GM21423 (cell line): ENCODE results near the gene TMEM25.
A peak's percentile ranks its signal among the peaks of the same experiment; 100 is the strongest.
"Not testable (repeated sequence)": the region's sequence is repeated elsewhere in the genome, so short reads cannot be mapped to it uniquely, and the experiment has no call there.

Experiments
- ATAC-seq: cut with Tn5 transposase; IDR thresholded peaks from one replicate; pipeline ENCODE4 v1.9.1; 2021; ENCODE audit warnings: mild to moderate bottlenecking, moderate library complexity; ENCODE audit not compliant: unreplicated experiment

TMEM25 gene

DNA sequence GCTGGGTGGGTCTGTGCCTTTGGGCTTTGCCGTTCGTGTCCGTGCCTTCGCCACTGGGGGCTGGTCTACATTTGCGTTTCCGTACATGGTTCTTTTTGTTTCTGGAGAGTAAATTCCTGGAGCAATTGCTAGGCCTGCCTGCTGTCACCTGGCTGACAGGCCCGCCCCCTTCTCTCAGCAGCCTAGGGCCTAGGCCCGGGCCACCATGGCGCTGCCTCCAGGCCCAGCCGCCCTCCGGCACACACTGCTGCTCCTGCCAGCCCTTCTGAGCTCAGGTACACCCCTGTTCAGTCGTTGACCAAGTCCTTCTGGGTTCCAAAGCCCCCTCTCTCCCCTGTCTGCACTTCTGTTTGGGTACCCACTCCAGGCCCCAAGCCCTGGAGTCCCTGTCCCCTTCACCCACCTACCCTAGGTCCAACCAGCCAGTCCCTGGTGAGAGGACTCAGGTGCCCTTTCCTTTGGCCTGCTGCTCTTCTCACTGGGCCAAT is 649 bp downstream of the TMEM25 start:
- no peak for ATAC-seq

DNA sequence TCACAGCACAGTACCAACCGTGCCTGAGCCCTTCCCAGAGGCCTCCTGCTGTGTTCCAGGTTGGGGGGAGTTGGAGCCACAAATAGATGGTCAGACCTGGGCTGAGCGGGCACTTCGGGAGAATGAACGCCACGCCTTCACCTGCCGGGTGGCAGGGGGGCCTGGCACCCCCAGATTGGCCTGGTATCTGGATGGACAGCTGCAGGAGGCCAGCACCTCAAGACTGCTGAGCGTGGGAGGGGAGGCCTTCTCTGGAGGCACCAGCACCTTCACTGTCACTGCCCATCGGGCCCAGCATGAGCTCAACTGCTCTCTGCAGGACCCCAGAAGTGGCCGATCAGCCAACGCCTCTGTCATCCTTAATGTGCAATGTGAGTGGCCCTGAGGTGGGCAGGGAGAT is 1.1 kb downstream of the TMEM25 start:
- no peak for ATAC-seq

DNA sequence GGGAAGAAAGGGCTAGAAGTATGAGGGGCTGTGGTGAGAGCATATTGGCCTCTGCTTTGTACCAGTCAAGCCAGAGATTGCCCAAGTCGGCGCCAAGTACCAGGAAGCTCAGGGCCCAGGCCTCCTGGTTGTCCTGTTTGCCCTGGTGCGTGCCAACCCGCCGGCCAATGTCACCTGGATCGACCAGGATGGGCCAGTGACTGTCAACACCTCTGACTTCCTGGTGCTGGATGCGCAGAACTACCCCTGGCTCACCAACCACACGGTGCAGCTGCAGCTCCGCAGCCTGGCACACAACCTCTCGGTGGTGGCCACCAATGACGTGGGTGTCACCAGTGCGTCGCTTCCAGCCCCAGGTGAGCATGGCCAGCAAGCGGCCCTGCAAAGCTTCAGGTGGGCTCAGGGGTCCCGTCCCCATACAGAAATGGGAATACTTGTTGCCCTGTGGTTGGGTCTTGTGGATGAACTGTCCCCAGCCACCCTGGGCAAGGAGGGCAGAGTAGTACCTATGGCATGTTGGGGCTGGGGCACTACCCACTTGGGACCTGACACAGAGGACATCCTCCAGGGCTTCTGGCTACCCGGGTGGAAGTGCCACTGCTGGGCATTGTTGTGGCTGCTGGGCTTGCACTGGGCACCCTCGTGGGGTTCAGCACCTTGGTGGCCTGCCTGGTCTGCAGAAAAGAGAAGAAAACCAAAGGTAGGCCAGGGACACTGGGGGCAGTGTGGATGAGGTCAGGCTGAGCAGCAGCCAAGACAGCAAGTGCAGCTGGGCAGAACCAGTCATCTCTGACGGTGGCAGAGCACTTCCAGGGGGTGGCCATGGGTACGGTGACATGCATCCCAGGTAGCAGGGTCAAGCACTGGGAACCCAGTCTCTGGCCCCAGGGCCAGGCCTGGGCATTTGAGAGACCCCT is 2.1 kb downstream of the TMEM25 start:
- ATAC-seq: no peak

DNA sequence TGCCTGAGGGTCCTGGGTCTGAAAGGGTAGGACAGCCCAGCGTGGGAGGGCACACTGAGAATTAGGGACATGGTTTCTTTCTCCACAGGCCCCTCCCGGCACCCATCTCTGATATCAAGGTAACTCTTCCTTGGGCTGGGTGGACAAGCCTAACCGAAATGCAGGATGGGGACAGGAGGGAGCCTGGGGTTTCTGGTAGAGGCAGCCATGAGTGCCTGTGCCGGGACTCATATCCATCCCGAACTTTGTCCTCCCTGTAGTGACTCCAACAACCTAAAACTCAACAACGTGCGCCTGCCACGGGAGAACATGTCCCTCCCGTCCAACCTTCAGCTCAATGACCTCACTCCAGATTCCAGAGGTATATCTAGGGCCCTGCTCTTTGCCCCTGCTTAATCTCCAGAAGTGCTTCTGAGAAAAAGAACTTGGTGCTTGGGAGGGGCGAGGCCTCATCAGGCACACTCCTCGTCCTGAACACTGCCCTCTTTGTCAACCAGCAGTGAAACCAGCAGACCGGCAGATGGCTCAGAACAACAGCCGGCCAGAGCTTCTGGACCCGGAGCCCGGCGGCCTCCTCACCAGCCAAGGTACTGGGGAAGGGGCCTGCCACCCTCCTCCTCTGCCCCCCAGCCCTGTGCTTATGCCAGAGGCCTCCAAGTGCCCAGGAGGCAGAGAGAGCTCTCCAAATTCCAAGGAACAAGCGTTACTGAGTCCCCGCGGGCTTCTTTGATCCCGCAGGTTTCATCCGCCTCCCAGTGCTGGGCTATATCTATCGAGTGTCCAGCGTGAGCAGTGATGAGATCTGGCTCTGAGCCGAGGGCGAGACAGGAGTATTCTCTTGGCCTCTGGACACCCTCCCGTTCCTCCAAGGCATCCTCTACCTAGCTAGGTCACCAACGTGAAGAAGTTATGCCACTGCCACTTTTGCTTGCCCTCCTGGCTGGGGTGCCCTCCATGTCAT is 3.1 kb downstream of the TMEM25 start:
- ATAC-seq: no peak

DNA sequence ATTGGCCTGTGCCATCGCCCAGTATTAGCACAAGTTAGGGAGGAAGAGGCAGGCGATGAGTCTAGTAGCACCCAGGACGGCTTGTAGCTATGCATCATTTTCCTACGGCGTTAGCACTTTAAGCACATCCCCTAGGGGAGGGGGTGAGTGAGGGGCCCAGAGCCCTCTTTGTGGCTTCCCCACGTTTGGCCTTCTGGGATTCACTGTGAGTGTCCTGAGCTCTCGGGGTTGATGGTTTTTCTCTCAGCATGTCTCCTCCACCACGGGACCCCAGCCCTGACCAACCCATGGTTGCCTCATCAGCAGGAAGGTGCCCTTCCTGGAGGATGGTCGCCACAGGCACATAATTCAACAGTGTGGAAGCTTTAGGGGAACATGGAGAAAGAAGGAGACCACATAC is 4.3 kb downstream of the TMEM25 start:
- no peak for ATAC-seq

DNA sequence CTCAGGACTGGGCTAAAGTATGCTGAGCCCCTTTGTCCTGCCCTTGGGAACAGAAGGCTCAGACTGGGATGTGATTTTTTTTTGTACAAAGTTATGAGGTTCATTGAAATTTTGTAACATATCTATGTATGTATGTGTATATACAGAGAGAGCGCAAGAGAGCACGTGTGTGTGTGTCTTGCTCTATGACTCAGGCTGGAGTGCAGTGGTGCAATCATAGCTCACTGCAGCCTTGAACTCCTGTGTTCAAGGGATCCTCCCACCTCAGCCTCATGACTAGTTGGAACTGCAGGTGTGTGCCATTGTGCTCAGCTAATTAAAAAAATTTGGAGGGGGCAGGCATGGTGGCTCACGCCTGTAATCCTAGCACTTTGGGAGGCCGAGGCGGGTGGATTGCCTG is 5.7 kb downstream of the TMEM25 start:
- no peak for ATAC-seq

DNA sequence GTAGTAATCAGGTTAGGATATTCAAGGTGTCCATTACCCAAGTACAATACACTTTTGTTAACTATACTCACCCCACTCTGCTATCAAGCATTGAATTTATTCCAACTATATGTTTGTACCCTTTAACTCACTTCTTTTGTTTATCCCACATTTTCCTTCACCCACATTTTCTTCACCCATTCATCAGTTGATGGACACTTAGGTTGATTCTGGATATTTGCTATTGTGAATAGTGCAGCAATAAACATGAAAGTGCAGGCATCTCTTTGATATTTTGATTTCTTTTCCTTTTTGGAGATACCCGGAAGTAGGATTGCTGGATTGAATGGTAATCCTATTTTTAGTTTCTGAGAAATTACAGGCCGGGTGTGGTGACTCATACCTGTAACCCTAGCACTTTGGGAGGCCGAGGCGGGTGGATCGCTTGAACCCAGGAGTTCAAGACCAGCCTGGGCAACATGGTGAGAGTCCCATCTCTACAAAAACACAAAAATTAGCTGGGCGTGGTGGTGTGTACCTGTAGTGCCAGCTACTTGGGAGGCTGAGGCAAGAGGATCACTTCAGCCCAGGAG is 6.5 kb downstream of the TMEM25 start:
- no peak for ATAC-seq

DNA sequence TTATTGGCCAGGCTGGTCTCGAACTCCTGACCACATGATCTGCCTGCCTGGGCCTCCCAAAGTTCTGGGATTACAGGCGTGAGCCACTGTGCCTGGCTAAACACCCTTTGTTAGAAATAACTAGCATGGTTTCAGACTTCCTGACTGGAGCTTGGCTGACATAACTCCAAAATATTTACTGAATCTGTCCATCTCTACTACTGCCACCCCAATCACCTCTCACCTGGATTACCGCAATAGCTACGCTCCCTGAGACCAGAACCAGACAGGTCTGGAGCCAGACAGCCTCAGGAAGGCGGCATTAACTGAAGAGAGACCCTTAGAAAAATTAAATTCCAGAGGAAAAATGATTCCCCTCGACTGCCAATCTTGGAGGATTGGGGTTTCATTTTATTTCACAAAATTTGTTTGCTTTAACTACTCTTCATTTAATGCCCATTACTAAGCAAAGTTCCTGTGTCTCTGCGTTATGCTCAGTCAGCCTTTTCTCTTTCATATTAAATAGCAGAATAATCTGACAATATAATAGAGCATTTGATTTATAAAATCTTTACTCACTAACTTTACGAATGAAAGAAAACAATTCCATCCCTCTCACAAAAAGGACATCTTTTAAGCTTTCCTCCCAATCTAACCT is 13.1 kb downstream of the TMEM25 start:
- no peak for ATAC-seq

DNA sequence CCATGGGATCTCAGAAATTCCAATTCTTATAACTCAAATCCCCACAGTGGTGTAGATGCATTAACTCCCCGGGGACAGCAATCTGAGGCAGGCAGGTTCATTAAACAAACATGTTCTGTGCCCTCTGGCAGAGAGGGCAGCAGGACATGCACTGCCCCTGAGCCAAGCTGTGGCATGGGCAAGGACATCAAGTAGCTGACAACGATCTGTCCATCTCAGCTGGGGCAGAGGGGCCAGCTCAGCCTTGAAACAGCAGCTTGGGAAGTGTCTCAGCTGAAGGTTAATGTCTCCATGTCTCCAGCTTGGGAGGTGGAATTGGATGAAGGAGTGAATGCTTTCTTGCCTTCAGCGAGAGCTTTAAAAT is 13.6 kb downstream of the TMEM25 start:
- no peak for ATAC-seq

DNA sequence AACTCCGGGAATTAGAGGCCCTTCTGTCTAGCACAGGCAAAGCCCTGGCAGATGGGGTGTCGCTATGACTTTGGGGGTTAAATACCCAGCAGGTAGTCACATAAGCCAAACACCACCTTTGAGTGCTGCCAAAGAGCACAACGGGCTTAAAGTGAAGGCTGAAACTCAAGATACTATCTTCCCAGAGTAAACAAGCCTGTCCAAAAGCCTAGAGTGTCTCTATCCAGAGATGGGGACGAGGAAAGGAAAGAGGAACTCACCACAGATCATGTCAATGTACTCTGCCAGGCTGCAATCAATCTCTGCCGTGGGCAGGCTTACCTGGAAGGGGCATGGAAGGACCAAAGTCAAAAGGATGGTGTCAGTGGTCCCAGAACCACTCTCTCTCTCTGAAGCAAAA is 14.5 kb downstream of the TMEM25 start:
- ATAC-seq: no peak

DNA sequence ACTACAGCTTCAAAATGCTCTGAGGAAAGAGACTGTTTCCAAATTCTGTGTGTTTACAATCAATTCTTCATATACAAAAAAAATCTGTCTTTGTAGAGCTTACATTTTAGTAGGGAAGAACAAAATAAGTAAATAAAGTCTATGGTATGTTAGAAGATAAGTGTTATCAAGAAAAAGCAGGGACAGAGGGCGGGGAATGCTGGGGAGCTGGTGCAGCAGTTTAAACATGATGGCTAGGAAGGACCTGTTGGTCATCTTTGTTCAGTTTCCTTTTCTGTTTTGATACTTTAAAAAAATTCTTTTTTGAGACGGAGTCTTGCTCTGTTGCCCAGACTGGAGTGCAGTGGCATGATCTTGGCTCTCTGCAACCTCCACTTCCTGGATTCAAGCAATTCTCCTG is 16.1 kb downstream of the TMEM25 start:
- ATAC-seq: no peak

DNA sequence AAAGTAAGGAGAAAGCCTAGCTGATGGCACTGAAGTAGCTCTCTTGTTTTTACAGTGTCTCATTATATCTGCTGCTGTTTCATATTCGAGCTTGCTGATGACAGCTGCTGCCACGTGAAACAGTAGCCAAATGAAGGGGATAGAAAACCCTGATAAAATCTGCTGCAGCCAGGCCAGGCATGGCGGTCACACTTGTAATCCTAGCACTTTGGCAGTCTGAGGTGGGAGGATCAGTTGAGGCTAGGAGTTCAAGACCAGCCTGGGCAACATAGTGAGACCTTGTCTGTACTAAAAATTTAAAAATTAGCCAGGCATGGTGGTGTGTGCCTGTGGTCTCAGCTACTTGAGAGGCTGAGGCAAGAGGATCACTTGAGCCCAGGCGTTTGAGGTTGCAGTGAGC is 21.3 kb downstream of the TMEM25 start:
- no peak for ATAC-seq

DNA sequence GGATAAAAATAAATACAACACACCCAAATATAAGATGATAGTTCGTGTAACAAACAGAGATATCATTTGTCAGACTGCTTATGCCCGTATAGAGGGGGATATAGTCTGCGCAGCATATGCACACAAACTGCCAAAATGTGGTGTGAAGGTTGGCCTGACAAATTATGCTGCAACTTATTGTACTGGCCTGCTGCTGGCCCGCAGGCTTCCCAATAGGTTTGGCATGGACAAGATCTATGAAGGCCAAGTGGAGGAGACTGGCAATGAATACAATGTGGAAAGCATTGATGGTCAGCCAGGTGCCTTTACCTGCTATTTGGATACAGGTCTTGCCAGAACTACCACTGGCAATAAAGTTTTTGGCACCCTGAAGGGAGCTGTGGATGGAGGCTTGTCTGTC is 29.8 kb downstream of the TMEM25 start:
- ATAC-seq: no peak

DNA sequence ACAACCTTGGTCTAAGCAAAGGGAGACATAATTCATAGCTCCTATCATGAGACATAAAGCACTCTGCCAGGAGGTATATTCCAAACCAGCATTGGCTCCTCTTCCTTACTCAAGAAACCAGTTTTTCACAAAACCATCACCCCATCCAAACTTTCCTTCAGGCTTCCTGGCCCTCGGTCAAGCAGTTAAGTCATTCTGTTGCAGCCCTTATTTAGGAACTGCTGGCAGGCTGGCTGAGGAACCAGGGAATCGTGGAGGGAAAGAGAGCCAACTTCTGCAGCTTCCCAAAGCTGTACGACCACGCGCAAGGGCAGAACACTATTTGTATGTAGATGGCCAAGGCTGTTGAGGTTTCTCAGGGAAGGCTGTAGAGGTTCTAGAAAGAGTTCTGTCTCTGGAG is 34.1 kb downstream of the TMEM25 start:
- no peak for ATAC-seq

DNA sequence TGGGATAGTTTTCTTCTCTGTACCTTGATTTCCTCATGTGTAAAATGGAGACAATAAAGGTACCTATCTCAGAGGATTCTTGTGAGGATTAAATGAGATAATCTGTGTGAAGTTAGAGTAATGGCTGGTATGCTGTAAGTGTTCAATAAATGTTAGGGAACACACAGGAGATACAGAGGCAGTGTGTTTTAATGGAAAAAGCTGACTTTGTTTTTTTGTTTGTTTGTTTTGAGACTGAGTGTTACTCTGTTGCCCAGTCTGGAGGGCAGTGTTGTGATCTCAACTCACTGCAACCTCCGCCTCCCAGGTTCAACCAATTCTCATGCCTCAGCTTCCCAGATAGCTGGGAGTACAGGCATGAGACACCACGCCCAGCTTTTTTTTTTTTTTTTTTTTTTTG is 38.7 kb downstream of the TMEM25 start:
- ATAC-seq: no peak

DNA sequence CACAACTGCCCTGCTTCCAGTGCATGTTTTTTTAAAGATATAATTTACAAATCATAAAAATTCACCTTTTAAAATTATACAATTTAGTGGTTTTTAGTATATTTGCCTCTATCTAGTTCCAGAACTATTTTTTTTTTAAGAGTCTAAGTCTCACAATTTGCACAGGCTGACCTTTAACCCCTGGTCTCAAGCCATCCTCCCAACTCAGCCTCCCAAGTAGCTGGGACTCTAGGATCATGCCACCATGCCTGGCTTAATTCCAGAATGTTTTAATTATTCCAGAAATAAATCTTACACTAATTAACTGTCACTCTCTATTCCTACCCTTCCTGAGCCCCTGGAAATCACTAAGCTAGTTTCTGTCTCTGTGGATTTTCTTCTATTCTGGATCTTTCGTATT is 39.8 kb downstream of the TMEM25 start:
- no peak for ATAC-seq

DNA sequence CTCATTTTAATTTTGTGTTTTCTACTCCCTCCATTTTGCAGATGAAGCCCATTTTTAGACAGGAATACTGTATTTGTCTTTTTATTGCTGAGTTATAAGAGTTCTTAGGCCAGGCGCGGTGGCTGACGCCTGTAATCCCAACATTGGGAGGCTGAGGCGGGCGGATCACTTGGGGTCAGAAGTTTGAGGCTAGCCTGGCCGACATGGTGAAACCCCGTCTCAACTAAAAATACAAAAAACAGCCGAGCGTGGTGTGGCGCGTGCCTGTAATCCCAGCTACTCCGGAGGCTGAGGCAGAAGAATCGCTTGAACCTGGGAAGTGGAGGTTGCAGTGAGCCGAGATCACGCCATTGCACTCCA is 40.7 kb downstream of the TMEM25 start:
- ATAC-seq: not testable (repeated sequence)

DNA sequence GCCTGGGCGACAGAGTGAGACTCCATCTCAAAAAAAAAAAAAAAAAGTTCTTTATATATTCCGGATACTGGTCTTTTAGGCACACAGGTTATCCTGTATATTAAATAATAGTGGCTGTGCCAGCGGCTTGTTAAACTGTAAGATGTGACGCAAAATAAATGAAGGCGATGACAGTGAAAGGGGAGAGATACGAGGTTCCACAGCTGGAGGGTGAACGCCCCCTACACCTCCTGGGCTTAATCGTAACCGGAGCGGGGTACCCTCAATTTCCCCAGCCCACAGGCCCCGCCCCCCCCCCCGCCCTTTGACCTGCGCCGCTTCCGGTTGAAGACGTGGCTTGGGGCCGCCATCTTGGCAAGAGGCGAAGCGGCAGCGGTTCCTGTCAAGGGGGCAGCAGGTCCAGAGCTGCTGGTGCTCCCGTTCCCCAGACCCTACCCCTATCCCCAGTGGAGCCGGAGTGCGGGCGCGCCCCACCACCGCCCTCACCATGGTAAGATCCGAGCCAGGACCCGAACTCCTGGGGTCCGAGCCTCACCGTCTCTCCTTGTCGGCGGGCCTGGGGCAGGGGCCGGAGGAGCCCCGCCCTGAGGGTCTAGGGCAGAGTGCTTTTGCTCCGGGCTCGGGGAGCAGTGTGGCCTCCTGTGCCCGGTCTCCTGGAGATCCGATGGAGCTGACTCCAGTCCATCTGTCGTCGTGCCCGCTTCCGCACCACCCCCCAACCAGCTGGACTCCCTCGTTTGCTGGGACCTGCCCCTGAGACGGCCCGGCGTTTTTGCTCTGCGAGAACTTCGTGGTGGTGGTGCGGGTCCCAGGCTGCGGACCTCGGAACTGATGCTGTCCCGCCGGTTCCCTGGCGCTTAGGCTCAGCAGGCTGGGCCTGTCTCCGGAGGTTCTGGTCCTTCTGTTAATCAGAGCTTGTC is 41.3 kb downstream of the TMEM25 start, which contains the start of gene ARCN1:
ARCN1 (plus strand) TSS at position 349 of the 920 bp plus-strand sequence; CDS start at position 488, 139 bp downstream.
- ATAC-seq: peak; percentile 77

DNA sequence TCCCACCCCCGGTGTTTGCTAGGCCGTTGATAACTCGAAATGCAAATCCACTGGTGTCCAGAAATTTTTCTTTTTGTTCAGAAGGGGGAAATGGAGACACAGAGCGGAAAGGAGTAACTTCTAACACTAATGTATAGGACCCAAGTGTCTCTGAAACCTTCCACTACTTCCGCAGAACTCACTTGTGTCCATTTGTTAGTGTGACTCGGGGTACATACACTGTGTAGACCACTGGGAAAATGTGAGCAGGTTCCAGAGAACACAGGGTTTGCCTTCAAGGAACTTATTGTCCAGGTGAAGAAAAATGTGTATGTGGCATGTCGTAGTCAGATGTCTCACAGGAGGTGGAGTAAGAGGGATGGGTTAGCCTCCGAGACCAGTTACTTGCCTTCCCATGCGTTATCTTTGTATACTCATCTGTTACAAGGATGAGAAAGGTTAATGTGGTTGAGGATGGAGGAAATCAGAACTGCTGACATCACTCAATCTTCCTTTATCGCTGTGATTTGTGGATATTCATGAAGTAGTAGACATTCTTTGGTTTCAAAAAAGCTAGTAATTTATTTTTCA is 42.1 kb downstream of the TMEM25 start:
- peak; percentile 28 for ATAC-seq
